K562 (cell line): ENCODE measurements around the gene FAM107B. TPM values are rescaled to one million over a fixed set of nuclear protein-coding genes. Genes with fewer than 3 reads are reported as not detected.

Experiments used
- ATAC-seq: fragments of 200-7000 bp; cut with Tn5 transposase; 3 replicates; pipeline ENCODE4 v1.9.1; 2020; ENCODE audit warnings: moderate library complexity
- BruUV-seq: library from RNA; stranded (reverse); fragments of 400-500 nt; replicated peaks from 2 replicates; lab custom pipeline; 2021; lab: Mats Ljungman, UMichigan
- CTCF ChIA-PET: fragments of 300-600 bp; formaldehyde crosslinking; extraction: SDS; loops from one replicate; lab custom pipeline; 2021; ENCODE audit warnings: low intra/inter-chr PET ratio; lab: Yijun Ruan, JAX
- POLR2A ChIA-PET: fragments of 300-600, 350-650 bp; sonication (Branson Sonifier 250); formaldehyde crosslinking; extraction: SDS; loops from one replicate; lab custom pipeline; 2021; ENCODE audit warnings: antibody characterized with exemption, inconsistent platforms; lab: Yijun Ruan, JAX
- DNase-seq, 4 experiments: peaks; one replicate each; pipeline versions ENCODE4 v3.0.0 to v3.0.0-alpha.2; 2011 to 2018; ENCODE audit warnings: low spot score in 3 of 4, mixed read lengths in 3 of 4; ENCODE audit errors: extremely low read depth in 1 of 4
- FAIRE-seq: peaks from 2 replicates; lab custom pipeline; 2011; peaks lifted over from hg19 to GRCh38; lab: Jason Lieb, UNC
- H2AFZ ChIP-seq: 2 replicates; pipeline ENCODE4 v1.6.0; 2011; ENCODE audit warnings: low read depth, low read length, control low read depth, inconsistent platforms
- H3K27ac ChIP-seq: fragments of 200-600 bp; 3 replicates; pipeline ENCODE4 v1.8.0; 2011; ENCODE audit warnings: low read depth, mild to moderate bottlenecking, control low read depth, inconsistent platforms, low read length, moderate library complexity, mixed read lengths; ENCODE audit errors: extremely low read depth
- H3K27me3 ChIP-seq, 2 experiments: fragments of 300-600 bp in 1 of 2; 2 replicates in 1 of 2; 3 replicates in 1 of 2; pipeline versions ENCODE4 v1.6.0 to v1.8.0; 2011; ENCODE audit warnings: inconsistent platforms in 2 of 2, low read length in 2 of 2, mild to moderate bottlenecking in 1 of 2, mixed read lengths in 1 of 2, moderate library complexity in 1 of 2; ENCODE audit not compliant: control insufficient read depth in 2 of 2, insufficient read depth in 2 of 2
- H3K36me3 ChIP-seq: fragments of 300-600 bp; 3 replicates; pipeline ENCODE4 v1.8.0; 2011; ENCODE audit warnings: mild to moderate bottlenecking, low read length, inconsistent platforms; ENCODE audit not compliant: control insufficient read depth, insufficient read depth
- H3K4me1 ChIP-seq, 2 experiments: fragments of 200-600 bp in 1 of 2; replicated peaks in 1 of 2; 2 replicates in 1 of 2; 3 replicates in 1 of 2; pipeline versions ENCODE4 v1.5.1 to v1.8.0; 2011; ENCODE audit warnings: inconsistent platforms in 2 of 2, low read length in 2 of 2, mild to moderate bottlenecking in 1 of 2, mixed read lengths in 1 of 2, moderate library complexity in 1 of 2; ENCODE audit not compliant: control insufficient read depth in 2 of 2, insufficient read depth in 2 of 2
- H3K4me2 ChIP-seq: 2 replicates; pipeline ENCODE4 v1.6.1; 2011; ENCODE audit warnings: low read length, control low read depth, inconsistent platforms, mixed read lengths; ENCODE audit not compliant: insufficient read depth
- H3K4me3 ChIP-seq: fragments of 200-600 bp; sonication (generic), shearing (Covaris generic); 2 replicates; pipeline ENCODE4 v1.5.1; 2016; ENCODE audit warnings: control low read depth, inconsistent platforms
- H3K79me2 ChIP-seq: fragments of 200-600 bp; 3 replicates; pipeline ENCODE4 v1.8.0; 2011; ENCODE audit warnings: low read length, inconsistent platforms; ENCODE audit not compliant: control insufficient read depth, insufficient read depth
- H3K9ac ChIP-seq, 2 experiments: 2 replicates each; pipeline versions ENCODE4 v1.6.0 to v1.6.1; 2011; ENCODE audit warnings: low read depth in 2 of 2, low read length in 2 of 2, control low read depth in 1 of 2, inconsistent platforms in 1 of 2, mild to moderate bottlenecking in 1 of 2, mixed read lengths in 1 of 2; ENCODE audit not compliant: insufficient read depth in 1 of 2
- H3K9me1 ChIP-seq: one replicate; pipeline ENCODE4 v1.6.0; 2011; ENCODE audit warnings: inconsistent platforms, mild to moderate bottlenecking, low read length, moderate library complexity; ENCODE audit not compliant: control insufficient read depth, insufficient read depth
- H3K9me3 ChIP-seq: replicated peaks from 2 replicates; pipeline ENCODE4 v1.5.1; 2011; ENCODE audit warnings: low read depth, low read length, inconsistent platforms; ENCODE audit not compliant: control insufficient read depth, insufficient read depth
- H4K20me1 ChIP-seq: replicated peaks from 2 replicates; pipeline ENCODE4 v1.6.1; 2011; ENCODE audit warnings: low read length, inconsistent platforms, mixed read lengths; ENCODE audit not compliant: control insufficient read depth, insufficient read depth
- E4F1 ChIP-seq: fragments of 250-450 bp; sonication (Bioruptor Pico); IDR thresholded peaks from 2 replicates; pipeline ENCODE4 v1.5.0; 2021; ENCODE audit warnings: mild to moderate bottlenecking, borderline replicate concordance
- NBN ChIP-seq: fragments of 450-650 bp; IDR thresholded peaks from 2 replicates; pipeline ENCODE4 v1.6.1; 2016; ENCODE audit warnings: low read depth, mild to moderate bottlenecking
- TFE3 ChIP-seq: fragments of 450-650 bp; formaldehyde crosslinking; IDR thresholded peaks from 2 replicates; pipeline ENCODE4 v1.4.0; 2020; ENCODE audit warnings: mild to moderate bottlenecking, mixed read lengths
- WGBS: fragments of 100-300 bp; shearing (Covaris generic); methylation state at CpG from one replicate; pipeline ENCODE4 v1.1.6; 2016; ENCODE audit warnings: low coverage, mixed read lengths; ENCODE audit not compliant: insufficient coverage; ENCODE audit errors: missing lambda C conversion rate; 5-methylcytosine and 5-hydroxymethylcytosine counted together
- in situ Hi-C: fragments of 300-500 bp; cut with MboI; formaldehyde crosslinking; loops from 4 replicates; pipeline ENCODE4 v1.15.0; 2018; ENCODE audit warnings: inconsistent platforms, mixed read lengths
- intact Hi-C: fragments of 100-400 bp; cut with micrococcal nuclease; formaldehyde crosslinking; loops from 2 replicates; pipeline ENCODE4 v1.14.2; 2022
- polyA plus RNA-seq, 8 experiments: library from polyadenylated mRNA; depleted of rRNA in 4 of 8; stranded (reverse) in 5 of 8; unstranded in 3 of 8; fragments of >200 nt; fragmentation: Nextera tagmentation in 2 of 8; fragmentation: Illumina TruSeq in 1 of 8; extraction: Ambion mirVana in 2 of 8; extraction: Trizol in 1 of 8; gene quantifications; 2 replicates each; pipeline versions ENCODE4 v1.2.1 to v1.2.3, GENCODE V29; 2011 to 2014; ENCODE audit warnings: inconsistent platforms in 1 of 8, missing spikeins in 1 of 8
- total RNA-seq, 7 experiments: library from RNA; depleted of rRNA in 6 of 7; stranded (reverse); fragments of >200 nt in 6 of 7; fragmentation: Illumina TruSeq in 2 of 7; extraction: Trizol in 2 of 7; gene quantifications; 2 replicates each; pipeline versions ENCODE4 v1.2.1 to v1.2.3, GENCODE V29; 2011 to 2021; ENCODE audit warnings: low replicate concordance in 1 of 7

Gene FAM107B
- total and polyA plus RNA-seq, 9 of the 15 experiments (the other 6 are each of a cell fraction or from before 2014, with no cell fraction given), result 0.40 to 2.8 (median 1.4) TPM

GRCh38 chr10:14573666-14574261 lies 200.9 kb downstream of the FAM107B start:
- H3K9me3 ChIP-seq, result no peaks in the 10 kb centered on the region
- ChIA-PET CTCF (no interaction called here), POLR2A (no interaction called here)
- peaks cover 9% of the 10 kb centered on the region in 2 experiments; a peak in 3 of 5 replicates for H3K27me3 ChIP-seq
- 9% methylated on average over 1 of the region's 1 CpG for WGBS
- TF ChIP-seq TFE3 (CRISPR knock-in tag), result no peak
- TF ChIP-seq E4F1 (CRISPR knock-in tag), result no peak
- no peak for TF ChIP-seq NBN
- in situ Hi-C loops (no loop called here), intact Hi-C loops (no loop called here)
- no peaks in the 10 kb centered on the region for H3K9me1 ChIP-seq
- no peaks in the 10 kb centered on the region for H4K20me1 ChIP-seq
- H3K4me2 ChIP-seq, result no peak overlapping the region
- H2AFZ ChIP-seq, result no peak overlapping the region
- H3K79me2 ChIP-seq, result no peaks in the 10 kb centered on the region
- no peak overlapping the region for H3K27ac ChIP-seq
- no peak for FAIRE-seq
- DNase-seq, result no peak
- BruUV-seq, result no TSS peak
- ATAC-seq, result no peak
- H3K36me3 ChIP-seq, result no peaks in the 10 kb centered on the region
- H3K4me3 ChIP-seq, result no peak overlapping the region
- H3K4me1 ChIP-seq, result no peaks in the 10 kb centered on the region
- no peak overlapping the region for H3K9ac ChIP-seq
